ENCODE measurements around the gene SC5D. TPM values are rescaled to one million over a fixed set of nuclear protein-coding genes. Genes with fewer than 3 reads are reported as not detected.

Gene SC5D
- total RNA-seq, 1 experiment from 2014 or later = 79.2 TPM

DNA sequence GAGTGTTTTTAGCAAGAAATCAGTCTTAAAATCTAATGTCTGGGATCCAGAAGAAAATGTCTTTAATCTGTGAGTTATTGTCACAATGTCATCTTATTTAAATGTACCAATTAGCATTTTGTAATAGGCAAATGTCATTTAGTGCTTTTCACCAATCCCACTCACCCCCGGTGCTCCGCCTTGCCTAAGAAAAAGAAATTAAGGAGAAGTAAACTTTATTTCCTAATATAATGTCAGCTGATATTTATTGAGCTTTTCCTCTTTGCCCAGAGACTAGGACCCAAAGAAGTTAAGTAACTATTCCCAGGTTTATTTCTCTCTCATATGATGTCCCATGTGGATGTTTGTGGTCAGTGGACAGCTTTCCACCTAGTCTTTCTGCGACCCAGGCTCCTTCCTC lies 16.2 kb downstream of the SC5D start:
- TF ChIP-seq, protein P1, sequence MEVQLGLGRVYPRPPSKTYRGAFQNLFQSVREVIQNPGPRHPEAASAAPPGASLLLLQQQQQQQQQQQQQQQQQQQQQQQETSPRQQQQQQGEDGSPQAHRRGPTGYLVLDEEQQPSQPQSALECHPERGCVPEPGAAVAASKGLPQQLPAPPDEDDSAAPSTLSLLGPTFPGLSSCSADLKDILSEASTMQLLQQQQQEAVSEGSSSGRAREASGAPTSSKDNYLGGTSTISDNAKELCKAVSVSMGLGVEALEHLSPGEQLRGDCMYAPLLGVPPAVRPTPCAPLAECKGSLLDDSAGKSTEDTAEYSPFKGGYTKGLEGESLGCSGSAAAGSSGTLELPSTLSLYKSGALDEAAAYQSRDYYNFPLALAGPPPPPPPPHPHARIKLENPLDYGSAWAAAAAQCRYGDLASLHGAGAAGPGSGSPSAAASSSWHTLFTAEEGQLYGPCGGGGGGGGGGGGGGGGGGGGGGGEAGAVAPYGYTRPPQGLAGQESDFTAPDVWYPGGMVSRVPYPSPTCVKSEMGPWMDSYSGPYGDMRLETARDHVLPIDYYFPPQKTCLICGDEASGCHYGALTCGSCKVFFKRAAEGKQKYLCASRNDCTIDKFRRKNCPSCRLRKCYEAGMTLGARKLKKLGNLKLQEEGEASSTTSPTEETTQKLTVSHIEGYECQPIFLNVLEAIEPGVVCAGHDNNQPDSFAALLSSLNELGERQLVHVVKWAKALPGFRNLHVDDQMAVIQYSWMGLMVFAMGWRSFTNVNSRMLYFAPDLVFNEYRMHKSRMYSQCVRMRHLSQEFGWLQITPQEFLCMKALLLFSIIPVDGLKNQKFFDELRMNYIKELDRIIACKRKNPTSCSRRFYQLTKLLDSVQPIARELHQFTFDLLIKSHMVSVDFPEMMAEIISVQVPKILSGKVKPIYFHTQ (CRISPR knock-in tag; IDR thresholded peaks at IDR 0.05) = no peak
- TF ChIP-seq, protein P2, sequence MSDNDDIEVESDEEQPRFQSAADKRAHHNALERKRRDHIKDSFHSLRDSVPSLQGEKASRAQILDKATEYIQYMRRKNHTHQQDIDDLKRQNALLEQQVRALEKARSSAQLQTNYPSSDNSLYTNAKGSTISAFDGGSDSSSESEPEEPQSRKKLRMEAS (CRISPR knock-in tag; IDR thresholded peaks at IDR 0.05) = no peak
- TF ChIP-seq, protein P3, sequence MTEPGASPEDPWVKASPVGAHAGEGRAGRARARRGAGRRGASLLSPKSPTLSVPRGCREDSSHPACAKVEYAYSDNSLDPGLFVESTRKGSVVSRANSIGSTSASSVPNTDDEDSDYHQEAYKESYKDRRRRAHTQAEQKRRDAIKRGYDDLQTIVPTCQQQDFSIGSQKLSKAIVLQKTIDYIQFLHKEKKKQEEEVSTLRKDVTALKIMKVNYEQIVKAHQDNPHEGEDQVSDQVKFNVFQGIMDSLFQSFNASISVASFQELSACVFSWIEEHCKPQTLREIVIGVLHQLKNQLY (CRISPR knock-in tag; IDR thresholded peaks at IDR 0.05) = no peak
- TF ChIP-seq NFE2L1 (CRISPR knock-in tag; IDR thresholded peaks at IDR 0.05) = no peak
- no peak for TF ChIP-seq SMAD4 (CRISPR knock-in tag; IDR thresholded peaks at IDR 0.05)
- TF ChIP-seq TP53 (CRISPR knock-in tag; IDR thresholded peaks at IDR 0.05) = no peak
- TF ChIP-seq, protein P4, sequence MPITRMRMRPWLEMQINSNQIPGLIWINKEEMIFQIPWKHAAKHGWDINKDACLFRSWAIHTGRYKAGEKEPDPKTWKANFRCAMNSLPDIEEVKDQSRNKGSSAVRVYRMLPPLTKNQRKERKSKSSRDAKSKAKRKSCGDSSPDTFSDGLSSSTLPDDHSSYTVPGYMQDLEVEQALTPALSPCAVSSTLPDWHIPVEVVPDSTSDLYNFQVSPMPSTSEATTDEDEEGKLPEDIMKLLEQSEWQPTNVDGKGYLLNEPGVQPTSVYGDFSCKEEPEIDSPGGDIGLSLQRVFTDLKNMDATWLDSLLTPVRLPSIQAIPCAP (CRISPR knock-in tag; IDR thresholded peaks at IDR 0.05) = no peak
- TF ChIP-seq, protein P5, sequence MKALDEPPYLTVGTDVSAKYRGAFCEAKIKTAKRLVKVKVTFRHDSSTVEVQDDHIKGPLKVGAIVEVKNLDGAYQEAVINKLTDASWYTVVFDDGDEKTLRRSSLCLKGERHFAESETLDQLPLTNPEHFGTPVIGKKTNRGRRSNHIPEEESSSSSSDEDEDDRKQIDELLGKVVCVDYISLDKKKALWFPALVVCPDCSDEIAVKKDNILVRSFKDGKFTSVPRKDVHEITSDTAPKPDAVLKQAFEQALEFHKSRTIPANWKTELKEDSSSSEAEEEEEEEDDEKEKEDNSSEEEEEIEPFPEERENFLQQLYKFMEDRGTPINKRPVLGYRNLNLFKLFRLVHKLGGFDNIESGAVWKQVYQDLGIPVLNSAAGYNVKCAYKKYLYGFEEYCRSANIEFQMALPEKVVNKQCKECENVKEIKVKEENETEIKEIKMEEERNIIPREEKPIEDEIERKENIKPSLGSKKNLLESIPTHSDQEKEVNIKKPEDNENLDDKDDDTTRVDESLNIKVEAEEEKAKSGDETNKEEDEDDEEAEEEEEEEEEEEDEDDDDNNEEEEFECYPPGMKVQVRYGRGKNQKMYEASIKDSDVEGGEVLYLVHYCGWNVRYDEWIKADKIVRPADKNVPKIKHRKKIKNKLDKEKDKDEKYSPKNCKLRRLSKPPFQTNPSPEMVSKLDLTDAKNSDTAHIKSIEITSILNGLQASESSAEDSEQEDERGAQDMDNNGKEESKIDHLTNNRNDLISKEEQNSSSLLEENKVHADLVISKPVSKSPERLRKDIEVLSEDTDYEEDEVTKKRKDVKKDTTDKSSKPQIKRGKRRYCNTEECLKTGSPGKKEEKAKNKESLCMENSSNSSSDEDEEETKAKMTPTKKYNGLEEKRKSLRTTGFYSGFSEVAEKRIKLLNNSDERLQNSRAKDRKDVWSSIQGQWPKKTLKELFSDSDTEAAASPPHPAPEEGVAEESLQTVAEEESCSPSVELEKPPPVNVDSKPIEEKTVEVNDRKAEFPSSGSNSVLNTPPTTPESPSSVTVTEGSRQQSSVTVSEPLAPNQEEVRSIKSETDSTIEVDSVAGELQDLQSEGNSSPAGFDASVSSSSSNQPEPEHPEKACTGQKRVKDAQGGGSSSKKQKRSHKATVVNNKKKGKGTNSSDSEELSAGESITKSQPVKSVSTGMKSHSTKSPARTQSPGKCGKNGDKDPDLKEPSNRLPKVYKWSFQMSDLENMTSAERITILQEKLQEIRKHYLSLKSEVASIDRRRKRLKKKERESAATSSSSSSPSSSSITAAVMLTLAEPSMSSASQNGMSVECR (CRISPR knock-in tag; IDR thresholded peaks at IDR 0.05; ENCODE audit: borderline replicate concordance) = no peak
- TF ChIP-seq ZNF396 (CRISPR knock-in tag; IDR thresholded peaks at IDR 0.05; ENCODE audit: borderline replicate concordance) = no peak
- TF ChIP-seq, protein P6, sequence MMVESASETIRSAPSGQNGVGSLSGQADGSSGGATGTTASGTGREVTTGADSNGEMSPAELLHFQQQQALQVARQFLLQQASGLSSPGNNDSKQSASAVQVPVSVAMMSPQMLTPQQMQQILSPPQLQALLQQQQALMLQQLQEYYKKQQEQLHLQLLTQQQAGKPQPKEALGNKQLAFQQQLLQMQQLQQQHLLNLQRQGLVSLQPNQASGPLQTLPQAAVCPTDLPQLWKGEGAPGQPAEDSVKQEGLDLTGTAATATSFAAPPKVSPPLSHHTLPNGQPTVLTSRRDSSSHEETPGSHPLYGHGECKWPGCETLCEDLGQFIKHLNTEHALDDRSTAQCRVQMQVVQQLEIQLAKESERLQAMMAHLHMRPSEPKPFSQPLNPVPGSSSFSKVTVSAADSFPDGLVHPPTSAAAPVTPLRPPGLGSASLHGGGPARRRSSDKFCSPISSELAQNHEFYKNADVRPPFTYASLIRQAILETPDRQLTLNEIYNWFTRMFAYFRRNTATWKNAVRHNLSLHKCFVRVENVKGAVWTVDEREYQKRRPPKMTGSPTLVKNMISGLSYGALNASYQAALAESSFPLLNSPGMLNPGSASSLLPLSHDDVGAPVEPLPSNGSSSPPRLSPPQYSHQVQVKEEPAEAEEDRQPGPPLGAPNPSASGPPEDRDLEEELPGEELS (CRISPR knock-in tag; IDR thresholded peaks at IDR 0.05) = no peak
- no peak for TF ChIP-seq ZNF423 (CRISPR knock-in tag; IDR thresholded peaks at IDR 0.05)
- no peak for TF ChIP-seq SMAD3 (CRISPR knock-in tag; IDR thresholded peaks at IDR 0.05; ENCODE audit: borderline replicate concordance)
- no peak for TF ChIP-seq GABPB1 (CRISPR knock-in tag; IDR thresholded peaks at IDR 0.05)
- no peak for TF ChIP-seq TEAD4 (CRISPR knock-in tag; IDR thresholded peaks at IDR 0.05)
- TF ChIP-seq, protein P7, sequence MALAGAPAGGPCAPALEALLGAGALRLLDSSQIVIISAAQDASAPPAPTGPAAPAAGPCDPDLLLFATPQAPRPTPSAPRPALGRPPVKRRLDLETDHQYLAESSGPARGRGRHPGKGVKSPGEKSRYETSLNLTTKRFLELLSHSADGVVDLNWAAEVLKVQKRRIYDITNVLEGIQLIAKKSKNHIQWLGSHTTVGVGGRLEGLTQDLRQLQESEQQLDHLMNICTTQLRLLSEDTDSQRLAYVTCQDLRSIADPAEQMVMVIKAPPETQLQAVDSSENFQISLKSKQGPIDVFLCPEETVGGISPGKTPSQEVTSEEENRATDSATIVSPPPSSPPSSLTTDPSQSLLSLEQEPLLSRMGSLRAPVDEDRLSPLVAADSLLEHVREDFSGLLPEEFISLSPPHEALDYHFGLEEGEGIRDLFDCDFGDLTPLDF (CRISPR knock-in tag; IDR thresholded peaks at IDR 0.05) = no peak
- peaks cover 65% of the 10 kb centered on the region for H3K36me3 Mint-ChIP-seq

More for the DNA sequence above, 16.2 kb downstream of the SC5D start:
- H3K27ac Mint-ChIP-seq = 0 out of 2 replicates have a peak overlapping the region, but pooled peaks have one; percentile 54
- ChIA-PET POLR2A (interaction anchor here (0.7 kb wide), 1 partner anchor 240 kb away, joined by 3 read pairs; no protein-coding TSS in a partner anchor), CTCF (no interaction called here)
- DNase-seq (ENCODE audit: low spot score) = no peak
- no peak overlapping the region for H3K4me3 Mint-ChIP-seq
- ATAC-seq = no peak
- H3K4me1 Mint-ChIP-seq = peaks cover 7% of the 10 kb centered on the region
- peaks cover 6% of the 10 kb centered on the region for H3K9me3 Mint-ChIP-seq
- no peaks in the 10 kb centered on the region for H3K27me3 Mint-ChIP-seq (ENCODE audit: low read depth)
